ENCODE data around the gene ANK3.

GRCh38 chr10:60367024-60367423 is 22.7 kb downstream of the ANK3 start:
- no peak for TF ChIP-seq EZH2 (IDR thresholded peaks at IDR 0.05; ENCODE audit: insufficient read depth, poor library complexity, severe bottlenecking)
- TF ChIP-seq EZH2phosphoT487 (IDR thresholded peaks at IDR 0.05; ENCODE audit: insufficient read depth, low read depth) = no peak
